SKM-1 treated with dmso at 0.1 percent for 144 hours (cell line): ENCODE data around the gene EID1.

Experiments used
- DNase-seq: peaks from one replicate; lab custom pipeline; 2025; ENCODE audit not compliant: unreplicated experiment; lab: John Stamatoyannopoulos, UW

Gene EID1

GRCh38 chr15:48868536-48868935 is 9.4 kb upstream of the EID1 start:
- DNase-seq = no peak

DNA sequence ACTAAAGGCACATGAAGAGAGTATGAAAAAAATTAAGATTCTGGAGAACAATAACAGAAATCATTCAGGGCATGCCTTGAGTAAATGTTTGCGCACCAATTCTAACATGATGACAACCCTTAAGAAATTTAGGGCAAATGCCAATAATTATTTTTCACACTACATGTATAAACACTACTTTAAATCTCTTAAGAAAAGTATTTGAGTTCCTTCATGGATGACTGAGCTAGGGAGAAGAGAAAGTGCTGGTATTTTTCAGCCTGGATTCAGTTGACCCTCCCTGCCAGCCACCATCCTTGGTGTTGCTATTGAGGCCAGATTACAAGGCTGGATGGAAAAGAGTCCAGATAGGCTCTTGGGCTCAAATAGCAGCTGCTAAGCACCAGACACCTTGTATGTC is 8.0 kb upstream of the EID1 start:
- DNase-seq = no peak

- DNase-seq = no peak
These were observed 6.4 kb upstream of the EID1 start for GRCh38 chr15:48871542-48871941.

- no peak for DNase-seq
These were observed 5.3 kb upstream of the EID1 start for GRCh38 chr15:48872632-48873031.

DNA sequence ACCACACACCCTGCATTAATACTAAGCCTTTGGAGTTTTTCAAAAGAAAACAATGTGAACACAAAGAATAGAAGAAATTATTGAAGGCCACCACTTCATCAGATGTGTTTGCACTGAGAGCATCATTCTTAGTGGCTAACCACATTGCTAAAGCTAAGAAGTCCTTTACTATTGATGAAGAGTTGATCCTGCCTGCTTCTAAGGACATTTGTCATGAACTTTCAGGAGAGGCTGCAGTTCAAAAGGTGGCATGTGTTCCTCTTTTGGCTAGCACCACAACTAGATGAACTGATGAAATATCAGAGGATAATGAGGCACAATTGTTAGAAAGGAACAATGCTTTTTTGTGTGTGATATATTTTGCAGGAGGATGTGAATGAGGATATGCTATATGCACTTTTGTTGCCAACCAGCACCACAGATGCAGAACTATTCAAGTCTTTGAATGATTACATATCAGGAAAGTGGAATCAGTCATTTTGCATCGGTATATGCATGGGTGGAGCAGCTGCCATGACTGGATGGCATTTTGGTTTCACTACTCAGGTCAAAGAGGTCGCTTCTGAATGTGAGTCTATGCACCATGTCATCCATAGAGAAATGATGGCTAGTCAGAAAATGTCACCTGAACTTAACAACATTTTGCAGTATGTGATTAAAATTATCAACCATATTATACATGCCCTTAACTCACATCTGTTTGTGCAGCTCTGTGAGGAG is 2.5 kb upstream of the EID1 start:
- no peak for DNase-seq

DNA sequence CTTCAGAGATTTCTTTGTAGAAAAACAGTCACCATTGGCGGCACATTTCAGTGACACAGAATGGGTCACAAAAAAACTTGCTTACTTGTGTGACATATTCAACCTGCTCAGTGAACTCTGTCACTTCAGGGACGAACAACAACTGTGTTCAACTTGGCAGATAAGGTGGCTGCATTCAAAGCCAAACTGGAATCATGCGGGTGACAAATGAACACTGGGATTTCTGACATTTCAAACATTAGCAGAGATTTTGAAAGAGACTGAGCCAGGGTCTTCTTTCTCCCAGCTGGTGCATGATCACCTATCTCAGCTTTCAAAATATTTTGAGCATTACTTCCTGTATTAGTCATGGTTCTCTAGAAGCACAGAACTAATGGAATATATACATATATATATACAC is 1.9 kb upstream of the EID1 start:
- DNase-seq = no peak

DNA sequence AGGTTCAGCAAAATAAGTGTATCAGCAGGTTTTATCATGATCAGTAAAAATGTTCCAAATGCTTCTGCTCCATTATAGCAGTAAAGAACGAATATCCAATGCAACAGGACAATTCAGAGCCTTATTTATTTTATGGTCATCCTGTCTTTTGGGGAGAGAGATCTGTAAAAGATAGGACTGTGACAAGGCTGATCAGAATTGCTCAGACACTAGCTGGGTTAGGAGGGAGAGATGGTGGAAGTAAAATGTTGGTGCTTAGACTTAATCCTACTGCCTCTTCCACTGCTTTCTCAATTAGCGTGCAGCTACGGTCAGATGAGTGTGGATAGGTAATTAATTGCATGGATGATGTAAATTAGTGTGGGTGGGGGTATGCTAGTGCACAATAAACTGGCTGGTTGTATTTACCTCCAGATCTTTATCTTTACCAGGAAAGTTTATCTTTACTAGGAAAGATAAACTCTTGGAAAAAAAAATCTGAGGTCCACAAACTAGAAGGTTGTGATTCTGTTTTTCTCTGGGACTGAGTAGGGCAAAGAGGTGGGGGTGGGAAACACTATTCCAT is 2.2 kb downstream of the EID1 start:
- no peak for DNase-seq

DNA sequence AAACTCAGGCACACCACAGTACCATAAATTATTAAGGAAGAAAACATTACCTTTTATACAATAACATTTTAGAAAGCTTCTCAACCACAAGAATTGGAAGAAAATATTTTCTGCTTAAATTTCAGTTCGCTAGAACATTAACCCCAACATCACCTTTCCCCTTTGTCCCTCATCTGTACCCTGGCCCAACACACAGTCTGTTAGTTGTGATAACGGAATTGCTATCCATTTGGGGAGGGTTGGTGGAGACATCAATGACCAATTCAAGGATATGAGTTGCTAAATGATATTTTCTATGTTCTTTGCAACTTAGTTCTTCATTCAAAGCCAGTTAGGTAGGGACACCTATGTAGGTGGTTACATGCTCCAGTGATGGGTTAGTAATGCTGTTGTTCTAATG is 5.8 kb downstream of the EID1 start:
- no peak for DNase-seq

GRCh38 chr15:48887144-48887543 is 9.2 kb downstream of the EID1 start:
- no peak for DNase-seq

DNA sequence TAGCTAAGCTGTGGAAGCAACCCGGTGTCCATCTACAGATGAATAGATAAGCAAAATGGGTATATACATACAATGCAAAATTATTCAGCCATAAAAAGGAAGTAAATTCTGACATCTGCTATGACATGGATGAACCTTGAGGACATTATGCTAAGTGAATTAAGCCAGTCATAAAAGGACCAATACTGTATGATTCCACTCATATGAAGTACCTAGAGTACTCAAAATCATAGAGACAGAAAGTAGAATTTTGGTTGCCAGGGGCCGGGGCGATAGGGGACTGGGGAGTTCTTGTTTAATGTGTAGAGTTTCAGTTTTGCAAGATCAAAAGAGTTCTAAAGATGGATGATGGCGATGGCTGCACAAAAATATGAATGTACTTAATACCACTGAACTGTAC is 10.3 kb downstream of the EID1 start:
- no peak for DNase-seq

DNA sequence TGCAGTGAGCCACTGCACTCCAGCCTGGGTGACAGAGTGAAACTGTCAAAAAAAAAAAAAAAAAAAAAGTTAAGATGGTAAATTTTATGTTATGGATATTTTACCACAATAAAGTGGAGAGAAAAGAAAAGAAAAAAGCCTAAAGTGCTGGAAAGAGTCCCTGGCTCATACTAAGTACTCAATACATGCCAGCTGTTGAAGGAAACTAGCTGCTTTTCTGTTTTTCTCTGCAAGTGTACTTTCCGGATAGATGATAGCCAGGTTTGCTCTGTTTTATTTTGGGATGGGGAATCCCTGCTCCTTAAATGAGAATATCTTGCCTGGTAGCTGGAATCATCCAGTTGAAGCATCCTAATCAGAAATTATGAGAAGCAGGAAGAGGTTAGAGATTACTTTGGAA is 10.9 kb downstream of the EID1 start:
- DNase-seq = no peak

GRCh38 chr15:48889925-48890324 is 12.0 kb downstream of the EID1 start:
- no peak for DNase-seq

GRCh38 chr15:48890375-48890972 is 12.5 kb downstream of the EID1 start:
- no peak for DNase-seq

DNA sequence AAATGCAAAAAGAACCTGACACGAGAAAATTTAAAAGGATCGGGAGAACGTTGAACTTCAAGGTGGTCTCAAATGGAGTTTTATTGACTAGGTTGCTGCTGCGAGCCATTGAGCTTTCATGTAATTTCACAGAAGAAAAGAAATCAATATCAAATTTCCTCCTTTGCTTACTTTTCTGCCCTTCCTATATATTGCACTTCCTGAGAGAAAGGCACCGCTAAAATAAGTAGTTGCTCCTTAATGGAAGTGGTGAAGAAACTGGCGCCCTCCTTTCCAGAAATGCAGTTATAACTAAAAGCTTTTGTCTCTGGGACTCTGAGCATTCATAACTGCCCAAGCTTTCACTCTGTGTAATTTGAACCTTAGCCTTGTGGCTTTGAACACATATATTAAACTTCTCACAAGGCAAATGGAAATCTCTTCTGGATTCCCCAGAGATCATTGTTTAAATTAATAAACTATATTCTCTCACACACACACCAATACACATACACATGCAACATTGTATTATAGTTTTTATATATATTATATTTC is 13.4 kb downstream of the EID1 start:
- no peak for DNase-seq

- DNase-seq = no peak
These were observed 15.4 kb downstream of the EID1 start for GRCh38 chr15:48893311-48893710.

- no peak for DNase-seq
These were observed 19.2 kb downstream of the EID1 start for GRCh38 chr15:48896869-48897814.

GRCh38 chr15:48898032-48898431 is 20.1 kb downstream of the EID1 start:
- DNase-seq = no peak

DNA sequence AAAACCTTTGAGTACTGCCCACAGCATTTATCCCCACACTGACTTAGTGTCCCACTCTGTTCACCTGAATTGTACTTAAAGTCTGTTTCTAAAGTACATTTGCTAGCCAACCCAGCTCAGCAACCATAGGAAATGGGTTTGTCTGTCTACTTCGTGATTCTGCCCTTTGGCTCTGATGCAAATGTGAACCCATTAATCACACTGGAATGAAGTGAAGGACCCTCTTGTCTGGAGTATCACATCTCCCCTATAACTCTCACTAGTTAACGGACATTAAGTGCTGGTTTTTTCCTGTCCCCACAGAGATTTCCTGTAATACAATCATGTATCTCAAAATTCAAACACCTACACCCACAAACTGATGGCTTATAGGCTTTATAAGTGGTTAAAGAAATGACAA is 20.5 kb downstream of the EID1 start:
- no peak for DNase-seq

DNA sequence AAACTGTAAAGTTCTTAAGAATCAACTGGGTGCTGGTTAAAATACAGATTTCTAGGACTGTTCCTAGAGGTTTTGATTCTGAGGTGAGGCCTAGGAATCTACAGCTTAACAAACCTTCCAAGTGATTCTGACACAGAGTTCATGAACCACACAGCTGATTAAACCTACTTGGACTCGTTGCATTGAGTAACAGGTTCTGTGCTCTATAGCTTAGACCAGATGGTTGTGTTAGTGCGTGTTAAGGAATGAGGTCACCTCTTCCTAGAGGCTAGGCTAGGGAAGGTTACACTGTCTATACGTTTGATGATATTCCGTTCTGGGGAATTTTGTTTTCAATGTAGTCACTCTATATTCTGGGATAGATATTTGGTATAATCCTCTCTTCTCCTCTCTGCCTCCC is 21.9 kb downstream of the EID1 start:
- no peak for DNase-seq

- no peak for DNase-seq
These were observed 26.8 kb downstream of the EID1 start for GRCh38 chr15:48904758-48905157.

DNA sequence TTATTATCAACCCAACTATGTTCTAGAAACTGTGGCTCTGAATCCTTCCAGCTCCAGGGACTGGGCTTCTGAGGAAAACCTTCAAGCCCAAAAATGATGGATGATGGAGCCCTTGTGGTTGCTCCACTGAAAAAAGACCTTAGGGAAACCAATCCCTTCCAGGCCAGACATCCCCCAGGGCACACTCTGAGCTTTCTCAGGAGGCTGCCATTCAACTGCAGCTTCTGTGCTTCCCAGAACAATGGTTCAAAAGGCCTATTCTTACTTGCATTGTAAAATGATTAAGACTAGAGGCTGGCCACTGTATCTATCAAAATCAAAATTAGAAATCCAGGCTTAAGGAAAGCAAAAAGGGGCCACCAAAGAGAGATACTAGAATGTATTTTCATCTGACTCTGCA is 27.3 kb downstream of the EID1 start:
- no peak for DNase-seq
